Vagina (tissue), 2 donors: ENCODE results near the gene PAPLN. TPM values are rescaled to one million over a fixed set of nuclear protein-coding genes. Genes with fewer than 3 reads are reported as not detected.

ENCODE experiments used
- DNase-seq, 2 donors: peaks; one replicate each; pipeline ENCODE4 v3.0.0-alpha.2; 2017; ENCODE audit errors: extremely low spot score in 2 of 2
- H3K27ac ChIP-seq: fragments of 200-600 bp; sonication (generic); one replicate; pipeline ENCODE4 v1.5.1; 2019
- H3K27me3 ChIP-seq: fragments of 200-600 bp; sonication (generic); one replicate; pipeline ENCODE4 v1.5.1; 2019
- H3K36me3 ChIP-seq, 2 donors: fragments of 200-600 bp; sonication (generic); one replicate each; pipeline ENCODE4 v1.5.1; 2017 to 2019
- H3K4me1 ChIP-seq: fragments of 200-600 bp; sonication (generic); one replicate; pipeline ENCODE4 v1.5.1; 2019
- H3K4me3 ChIP-seq, 2 donors: fragments of 200-600 bp; sonication (generic); 1 replicate in 1 of 2; 2 replicates in 1 of 2; pipeline ENCODE4 v1.5.1; 2016 to 2019
- H3K9me3 ChIP-seq: fragments of 200-600 bp; sonication (generic); one replicate; pipeline ENCODE4 v1.5.1; 2019
- POLR2A ChIP-seq, 2 donors: fragments of 450-650 bp; IDR thresholded peaks; one replicate each; pipeline ENCODE4 v1.6.1; 2017; ENCODE audit warnings: antibody characterized with exemption in 2 of 2, mild to moderate bottlenecking in 2 of 2, moderate library complexity in 2 of 2
- POLR2AphosphoS5 ChIP-seq, 2 donors: sonication (generic); formaldehyde crosslinking; IDR thresholded peaks; one replicate each; pipeline ENCODE4 v1.9.0; 2017; ENCODE audit warnings: antibody characterized with exemption in 2 of 2, mild to moderate bottlenecking in 2 of 2, low read depth in 1 of 2; ENCODE audit not compliant: insufficient read depth in 1 of 2
- intact Hi-C: fragments of 100-400 bp; cut with DNase I; formaldehyde crosslinking; loops from one replicate; pipeline ENCODE4 v1.15.1; 2023
- total RNA-seq: library from RNA; depleted of rRNA; stranded (reverse); fragments of >200 nt; gene quantifications from one replicate; pipeline ENCODE4 v1.2.3, GENCODE V29; 2016
- TF ChIP-seq, protein P1 (sequence below), 3 experiments: fragments of 450-650 bp in 2 of 3; fragments of 200-600 bp in 1 of 3; sonication (generic) in 1 of 3; IDR thresholded peaks; one replicate each; pipeline ENCODE4 v1.5.1; 2017 to 2019; ENCODE audit warnings: antibody characterized with exemption in 3 of 3, mild to moderate bottlenecking in 2 of 3, moderate library complexity in 2 of 3

PAPLN gene
- total RNA-seq, 1 donor from 2014 or later = 16.2 TPM

DNA sequence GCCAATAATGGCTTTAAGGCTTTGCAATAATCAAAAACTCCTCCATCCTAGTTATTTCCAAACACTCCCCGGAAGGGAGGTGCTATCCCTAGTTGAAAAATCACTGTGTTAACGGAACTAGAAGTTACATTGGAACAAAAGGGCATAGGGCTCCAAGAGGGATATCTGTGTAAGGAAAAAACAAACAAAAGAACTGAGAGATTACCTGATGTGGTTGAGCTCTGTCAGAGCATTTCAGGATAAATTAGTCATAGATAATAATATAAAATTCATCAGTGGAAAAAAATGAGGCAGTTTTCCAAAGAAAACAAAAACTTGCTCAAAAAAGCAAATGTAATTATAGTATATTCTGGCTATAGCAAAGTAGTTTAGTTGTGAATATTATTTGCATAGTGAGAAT lies 27.4 kb upstream of the PAPLN start:
- DNase-seq = no peak
- H3K9me3 ChIP-seq = no peaks in the 10 kb centered on the region
- no peaks in the 10 kb centered on the region for H3K4me1 ChIP-seq
- H3K4me3 ChIP-seq = no peak overlapping the region
- intact Hi-C loops = no loop called here
- H3K27ac ChIP-seq = no peak overlapping the region
- peaks cover 0 to 69% of the 10 kb centered on the region in 2 donors for H3K36me3 ChIP-seq
- no peak for TF ChIP-seq POLR2A (IDR thresholded peaks at IDR 0.05)
- no peaks in the 10 kb centered on the region for H3K27me3 ChIP-seq

DNA sequence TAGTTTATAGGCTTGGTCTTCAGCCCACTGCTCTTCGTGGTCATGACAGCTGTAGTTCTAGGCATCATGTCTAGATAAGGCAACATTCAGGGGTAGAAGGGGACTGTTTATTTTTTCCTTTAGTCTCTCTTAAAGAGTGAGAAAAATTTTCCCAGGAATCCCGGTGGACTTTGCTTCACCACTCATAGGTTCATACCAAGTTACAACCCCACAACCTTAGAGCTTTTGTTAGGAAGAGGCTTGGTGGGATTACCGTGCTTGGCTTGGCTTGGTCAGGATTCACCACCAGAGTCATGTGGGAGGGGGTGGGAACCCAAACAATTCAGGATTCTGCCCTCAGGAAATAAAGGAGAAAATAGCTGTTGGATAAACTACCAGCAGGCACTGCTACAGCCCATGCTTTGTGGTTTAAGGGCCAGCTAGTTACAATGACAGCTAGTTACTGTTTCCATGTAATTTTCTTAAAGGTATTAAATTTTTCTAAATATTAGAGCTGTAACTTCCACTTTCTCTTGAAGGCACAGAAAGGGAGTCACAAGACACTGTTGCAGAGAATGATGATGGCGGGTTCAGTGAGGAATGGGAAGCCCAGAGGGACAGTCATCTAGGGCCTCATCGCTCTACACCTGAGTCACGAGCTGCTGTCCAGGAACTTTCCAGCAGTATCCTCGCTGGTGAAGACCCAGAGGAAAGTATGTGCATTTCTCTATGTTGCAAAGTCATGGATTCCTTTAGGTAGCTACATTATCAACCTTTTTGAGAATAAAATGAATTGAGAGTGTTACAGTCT lies 25.9 kb upstream of the PAPLN start:
- H3K36me3 ChIP-seq = peaks cover 0 to 73% of the 10 kb centered on the region in 2 donors
- no peak for DNase-seq
- no peak overlapping the region for H3K27ac ChIP-seq
- no peaks in the 10 kb centered on the region for H3K4me1 ChIP-seq
- no peak for TF ChIP-seq POLR2A (IDR thresholded peaks at IDR 0.05)
- TF ChIP-seq, protein P1, sequence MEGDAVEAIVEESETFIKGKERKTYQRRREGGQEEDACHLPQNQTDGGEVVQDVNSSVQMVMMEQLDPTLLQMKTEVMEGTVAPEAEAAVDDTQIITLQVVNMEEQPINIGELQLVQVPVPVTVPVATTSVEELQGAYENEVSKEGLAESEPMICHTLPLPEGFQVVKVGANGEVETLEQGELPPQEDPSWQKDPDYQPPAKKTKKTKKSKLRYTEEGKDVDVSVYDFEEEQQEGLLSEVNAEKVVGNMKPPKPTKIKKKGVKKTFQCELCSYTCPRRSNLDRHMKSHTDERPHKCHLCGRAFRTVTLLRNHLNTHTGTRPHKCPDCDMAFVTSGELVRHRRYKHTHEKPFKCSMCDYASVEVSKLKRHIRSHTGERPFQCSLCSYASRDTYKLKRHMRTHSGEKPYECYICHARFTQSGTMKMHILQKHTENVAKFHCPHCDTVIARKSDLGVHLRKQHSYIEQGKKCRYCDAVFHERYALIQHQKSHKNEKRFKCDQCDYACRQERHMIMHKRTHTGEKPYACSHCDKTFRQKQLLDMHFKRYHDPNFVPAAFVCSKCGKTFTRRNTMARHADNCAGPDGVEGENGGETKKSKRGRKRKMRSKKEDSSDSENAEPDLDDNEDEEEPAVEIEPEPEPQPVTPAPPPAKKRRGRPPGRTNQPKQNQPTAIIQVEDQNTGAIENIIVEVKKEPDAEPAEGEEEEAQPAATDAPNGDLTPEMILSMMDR (IDR thresholded peaks at IDR 0.05) = no peak
- no peak for TF ChIP-seq POLR2AphosphoS5 (IDR thresholded peaks at IDR 0.05; ENCODE audit: insufficient read depth in 1 of 2, low read depth in 1 of 2)
- intact Hi-C loops = no loop called here
- H3K27me3 ChIP-seq = no peaks in the 10 kb centered on the region
- no peak overlapping the region for H3K4me3 ChIP-seq
- H3K9me3 ChIP-seq = no peaks in the 10 kb centered on the region

DNA sequence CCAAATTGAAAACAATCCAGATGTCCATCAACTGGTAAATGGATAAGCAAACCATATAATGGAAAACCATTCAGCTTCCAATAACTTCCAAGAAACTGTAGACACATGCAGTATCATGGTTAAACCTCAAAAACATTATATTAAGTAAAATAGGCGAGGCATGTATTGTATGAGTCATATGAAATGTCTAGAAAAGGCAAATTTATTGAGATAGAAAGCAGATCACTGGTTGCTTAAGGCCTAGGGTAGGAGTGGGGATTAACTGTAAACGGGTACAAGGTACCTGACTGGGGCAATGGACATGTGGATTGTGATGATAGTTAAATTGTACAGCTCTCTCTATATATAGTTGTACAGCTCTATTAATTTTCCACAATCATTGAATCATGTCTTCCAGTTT lies 21.3 kb upstream of the PAPLN start:
- DNase-seq = no peak
- Histone ChIP-seq H3K4me3 (no peak overlapping the region), H3K4me1 (no peaks in the 10 kb centered on the region), H3K27me3 (no peaks in the 10 kb centered on the region), H3K9me3 (no peaks in the 10 kb centered on the region), H3K36me3 (peaks cover 0 to 76% of the 10 kb centered on the region in 2 donors), H3K27ac (no peak overlapping the region)
- intact Hi-C loops = no loop called here
- no peak for TF ChIP-seq POLR2AphosphoS5 (IDR thresholded peaks at IDR 0.05; ENCODE audit: insufficient read depth in 1 of 2, low read depth in 1 of 2)
- TF ChIP-seq, protein P1 (IDR thresholded peaks at IDR 0.05) = no peak
- TF ChIP-seq POLR2A (IDR thresholded peaks at IDR 0.05) = no peak

DNA sequence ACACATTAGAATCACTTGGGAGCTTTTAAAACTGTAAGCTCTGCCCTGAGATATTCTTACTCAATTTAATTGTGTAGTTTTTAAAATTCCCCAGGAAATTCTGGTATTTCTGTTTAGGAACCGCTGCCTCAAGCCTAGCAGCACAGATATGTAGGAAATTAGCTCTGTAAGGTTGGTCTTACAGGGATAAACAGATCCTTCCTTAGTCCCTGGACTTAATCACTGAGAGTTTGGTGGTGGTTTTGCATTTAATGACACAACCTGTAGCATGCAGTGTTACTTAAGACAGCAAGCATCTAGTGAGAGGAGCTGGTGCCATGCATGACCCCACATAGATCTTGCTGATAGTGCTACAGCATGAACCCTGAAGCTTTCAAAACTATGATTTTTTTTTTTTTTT lies 19.9 kb upstream of the PAPLN start:
- peaks cover 0 to 65% of the 10 kb centered on the region in 2 donors for H3K36me3 ChIP-seq
- H3K4me3 ChIP-seq = no peak overlapping the region
- H3K4me1 ChIP-seq = no peaks in the 10 kb centered on the region
- TF ChIP-seq POLR2AphosphoS5 (IDR thresholded peaks at IDR 0.05; ENCODE audit: insufficient read depth in 1 of 2, low read depth in 1 of 2) = no peak
- TF ChIP-seq, protein P1 (IDR thresholded peaks at IDR 0.05) = no peak
- TF ChIP-seq POLR2A (IDR thresholded peaks at IDR 0.05) = no peak
- no peaks in the 10 kb centered on the region for H3K27me3 ChIP-seq
- no peak for DNase-seq
- no peak overlapping the region for H3K27ac ChIP-seq
- intact Hi-C loops = no loop called here
- no peaks in the 10 kb centered on the region for H3K9me3 ChIP-seq

DNA sequence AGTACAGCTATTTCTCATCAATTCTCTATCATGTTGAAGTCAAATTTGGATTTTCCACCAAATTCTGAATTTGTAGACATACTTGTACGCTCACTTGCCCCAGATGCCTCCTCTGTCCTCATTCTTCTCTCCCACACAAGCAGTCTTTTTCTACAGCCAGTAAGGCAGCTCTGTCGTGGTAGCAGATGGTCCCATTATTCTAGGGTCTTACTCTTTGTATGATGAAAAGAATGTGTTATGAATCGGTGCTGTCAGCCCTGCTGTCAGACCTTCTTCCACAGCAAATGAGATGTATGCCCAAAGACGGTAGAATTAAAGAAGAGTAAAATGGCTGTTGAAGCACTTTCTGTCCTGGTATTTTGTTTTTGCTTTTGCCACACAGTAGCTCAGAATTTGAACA lies 17.2 kb upstream of the PAPLN start:
- TF ChIP-seq POLR2A (IDR thresholded peaks at IDR 0.05) = no peak
- TF ChIP-seq, protein P1 (IDR thresholded peaks at IDR 0.05) = no peak
- TF ChIP-seq POLR2AphosphoS5 (IDR thresholded peaks at IDR 0.05; ENCODE audit: insufficient read depth in 1 of 2, low read depth in 1 of 2) = no peak
- H3K27me3 ChIP-seq = no peaks in the 10 kb centered on the region
- H3K36me3 ChIP-seq = peaks cover 0 to 46% of the 10 kb centered on the region in 2 donors
- DNase-seq = no peak
- H3K4me1 ChIP-seq = peaks cover 13% of the 10 kb centered on the region
- no peak overlapping the region for H3K4me3 ChIP-seq
- H3K9me3 ChIP-seq = no peaks in the 10 kb centered on the region
- intact Hi-C loops = no loop called here
- H3K27ac ChIP-seq = no peak overlapping the region
